GM21381 (cell line): ENCODE results near the gene PDE9A.

ENCODE experiments used
- ATAC-seq: cut with Tn5 transposase; IDR thresholded peaks from one replicate; pipeline ENCODE4 v1.9.1; 2021; ENCODE audit warnings: mild to moderate bottlenecking, moderate library complexity; ENCODE audit not compliant: unreplicated experiment

PDE9A gene

DNA sequence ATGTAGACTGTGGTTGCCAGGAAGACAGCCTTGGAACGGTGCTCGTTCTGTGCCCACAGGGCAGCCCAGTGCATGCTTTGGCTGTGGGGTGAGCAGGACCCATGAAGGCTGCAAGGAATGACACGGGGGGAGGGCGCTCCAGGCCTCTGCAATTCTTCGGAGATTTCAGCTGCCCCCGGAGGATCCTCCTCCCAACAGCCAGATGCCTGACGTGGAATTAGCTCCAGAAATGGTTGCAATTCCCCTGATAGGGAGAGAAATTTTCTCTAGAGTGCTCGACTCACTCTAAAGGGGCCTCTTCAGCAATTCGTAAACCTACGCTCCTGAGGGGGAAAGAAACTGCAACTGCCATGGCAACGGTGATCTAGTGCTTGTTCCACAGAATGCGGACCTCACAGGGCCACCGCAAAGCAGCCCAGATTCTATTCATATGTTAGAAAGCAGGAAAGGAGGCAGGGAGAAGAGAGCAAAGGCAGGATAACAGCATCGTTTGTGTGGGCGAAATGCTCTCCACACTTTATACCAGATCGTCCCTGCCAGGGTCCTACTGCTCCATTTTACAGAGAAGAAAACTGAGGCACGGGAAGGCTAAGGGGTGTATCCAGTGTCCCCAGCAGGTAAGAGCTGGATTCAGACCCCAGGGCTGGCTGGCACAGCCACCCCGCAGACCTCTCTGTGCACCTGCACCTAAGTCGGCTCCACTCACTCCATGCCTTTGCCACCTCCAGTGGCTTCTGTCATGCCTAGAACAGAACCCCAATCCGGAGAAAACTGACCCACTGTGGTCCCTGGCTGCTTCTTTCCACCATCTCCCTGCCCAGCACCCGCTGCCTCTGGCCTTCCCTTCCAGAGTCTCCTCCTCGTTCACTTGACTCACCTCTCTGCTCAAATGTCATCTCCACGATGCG is 11.9 kb upstream of the PDE9A start:
- ATAC-seq = no peak

DNA sequence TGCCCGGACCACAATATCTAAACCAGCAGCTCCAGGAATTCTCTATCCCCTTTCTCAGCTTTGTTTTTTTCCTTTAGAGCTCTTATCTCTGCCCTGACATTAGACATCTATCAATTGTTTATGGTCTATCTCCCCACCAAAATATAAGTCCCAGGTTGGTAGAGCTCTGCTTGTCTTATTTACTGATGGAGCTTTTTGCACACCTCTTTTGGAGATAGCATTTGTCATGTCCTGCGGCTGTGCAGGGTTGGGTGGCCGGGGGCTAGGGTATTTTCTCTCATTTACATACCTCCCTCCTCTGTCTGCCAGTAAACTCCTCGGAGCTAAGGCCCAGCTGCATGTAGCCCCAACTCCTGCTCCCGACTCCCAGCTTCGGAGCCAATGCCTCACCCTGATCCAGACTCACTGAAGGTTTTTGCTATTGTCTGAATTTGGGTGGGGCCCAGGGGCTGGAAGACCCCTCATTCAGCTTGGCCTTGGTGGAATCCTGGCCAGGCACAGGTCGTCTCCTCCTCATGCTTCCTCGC is 11.1 kb upstream of the PDE9A start:
- ATAC-seq = no peak

DNA sequence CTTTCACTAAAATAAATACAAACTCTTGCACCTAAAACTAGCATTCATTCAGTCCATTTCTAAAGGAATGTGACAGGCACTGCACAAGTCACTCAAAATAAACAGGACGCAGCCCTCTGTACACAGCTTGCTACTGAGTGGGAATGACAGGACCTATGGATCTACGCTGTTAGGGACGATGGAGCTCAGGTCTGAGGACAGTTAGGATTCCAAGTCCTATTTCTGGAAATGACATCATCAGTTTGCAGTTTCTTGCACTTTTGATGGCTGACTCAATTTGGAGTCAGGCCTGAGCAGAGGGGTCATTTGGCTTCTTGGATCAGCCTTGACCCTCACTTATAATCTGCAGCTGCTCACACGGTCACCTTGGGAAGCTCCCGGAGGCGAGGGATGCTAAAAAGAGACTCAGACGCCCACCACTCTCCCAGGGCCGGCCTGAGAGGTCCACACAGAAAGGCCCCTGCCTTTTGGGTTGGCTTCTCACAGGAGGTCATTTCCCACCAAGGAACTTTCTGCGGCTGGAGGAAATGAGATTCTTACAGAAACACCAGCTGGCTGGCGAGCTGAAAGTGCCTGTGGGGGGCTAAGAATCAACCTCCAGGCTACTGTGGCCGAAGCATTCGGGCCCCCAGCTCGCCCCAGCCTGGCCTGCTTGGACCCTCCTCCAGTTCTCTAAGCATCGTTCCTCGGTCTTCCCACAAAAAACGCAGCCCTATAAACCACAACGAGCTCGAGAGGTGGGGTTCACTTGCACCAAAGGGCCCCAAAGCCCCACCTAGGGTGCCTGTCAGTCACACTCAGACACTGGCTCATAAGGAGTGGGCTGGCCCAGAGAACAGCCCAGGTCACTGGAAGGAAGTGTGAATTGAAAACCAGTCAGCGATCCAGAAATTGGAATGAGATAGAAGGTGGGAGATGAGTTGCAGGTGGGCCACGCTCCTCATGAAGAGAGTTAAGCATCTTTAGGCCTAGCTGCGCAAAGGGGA is 8.9 kb upstream of the PDE9A start:
- ATAC-seq = no peak

DNA sequence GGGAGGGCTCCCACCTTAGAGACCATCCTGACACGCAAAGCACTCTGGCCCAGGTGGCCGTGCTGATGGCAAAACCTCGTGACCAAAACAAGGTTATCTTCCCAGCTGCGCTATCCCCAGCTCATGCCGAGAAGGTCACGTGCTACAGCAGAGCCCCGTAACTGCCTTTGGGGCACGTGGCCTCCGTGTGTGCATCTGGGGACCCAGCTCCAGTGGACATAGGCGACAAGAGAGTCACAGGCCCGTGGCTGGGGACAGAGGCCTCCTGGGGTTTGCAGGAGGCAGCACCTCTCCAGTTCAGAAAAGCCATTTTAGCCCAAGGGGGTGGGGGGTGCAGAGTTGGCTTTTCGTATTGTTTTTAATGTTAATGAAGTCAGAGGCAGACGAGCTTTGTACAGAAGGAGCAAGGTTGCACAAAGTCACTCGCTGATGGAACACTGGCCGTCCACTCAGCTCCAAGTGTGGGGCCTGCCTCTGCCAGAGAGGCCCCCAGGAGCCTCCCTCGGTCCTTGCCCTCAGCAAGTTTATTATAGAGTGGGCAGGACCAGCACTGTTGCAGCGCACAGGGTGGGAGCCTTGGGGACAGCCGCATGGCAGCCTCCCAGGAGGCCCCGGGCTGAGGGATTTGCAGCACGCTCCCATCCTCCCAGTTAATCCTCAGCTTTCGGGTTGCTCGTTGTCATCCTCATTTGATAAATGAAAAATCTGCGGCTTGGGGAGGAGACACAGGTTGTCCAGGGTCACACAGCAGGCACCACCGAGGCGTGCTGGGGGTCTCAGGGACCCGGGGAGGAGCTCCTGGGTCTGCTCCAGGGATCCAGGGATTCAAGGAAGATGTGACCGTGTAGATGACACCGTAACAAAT is 8.0 kb upstream of the PDE9A start:
- ATAC-seq = no peak

DNA sequence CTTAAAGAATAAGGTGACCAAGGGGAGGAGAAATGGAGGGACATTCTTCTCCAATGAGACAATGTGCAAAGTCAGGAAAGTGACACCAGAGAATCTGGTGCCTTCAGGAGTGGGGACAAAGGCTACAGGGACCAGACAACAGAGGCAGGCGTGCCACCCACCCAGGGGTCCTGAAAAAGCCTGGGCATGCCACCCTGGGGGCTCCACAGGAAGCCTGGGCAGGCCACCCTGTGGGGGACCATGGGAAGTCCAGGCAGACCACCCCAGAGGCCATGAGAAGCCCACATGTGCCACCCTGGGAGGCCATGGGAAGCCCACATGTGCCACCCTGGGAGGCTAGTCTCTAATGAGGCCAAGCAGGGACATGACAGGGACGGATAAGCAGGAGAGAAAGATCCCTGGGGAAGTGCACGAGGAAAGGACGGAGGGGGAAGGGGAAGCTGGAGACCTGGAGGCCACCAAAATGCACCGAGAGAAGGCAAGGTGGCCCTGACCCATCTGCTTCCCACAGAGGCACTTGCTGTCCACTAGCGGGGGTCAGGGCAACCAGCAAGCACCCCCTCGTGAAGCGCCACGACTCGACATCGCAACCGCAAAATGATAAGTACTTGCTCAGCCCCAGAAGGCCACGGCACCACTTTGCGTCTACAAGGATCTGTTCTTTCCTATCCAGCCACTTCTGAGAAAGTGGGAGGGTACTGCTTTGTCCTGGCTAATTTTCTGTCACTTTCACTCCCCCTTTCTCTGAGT is 7.2 kb upstream of the PDE9A start:
- no peak for ATAC-seq

DNA sequence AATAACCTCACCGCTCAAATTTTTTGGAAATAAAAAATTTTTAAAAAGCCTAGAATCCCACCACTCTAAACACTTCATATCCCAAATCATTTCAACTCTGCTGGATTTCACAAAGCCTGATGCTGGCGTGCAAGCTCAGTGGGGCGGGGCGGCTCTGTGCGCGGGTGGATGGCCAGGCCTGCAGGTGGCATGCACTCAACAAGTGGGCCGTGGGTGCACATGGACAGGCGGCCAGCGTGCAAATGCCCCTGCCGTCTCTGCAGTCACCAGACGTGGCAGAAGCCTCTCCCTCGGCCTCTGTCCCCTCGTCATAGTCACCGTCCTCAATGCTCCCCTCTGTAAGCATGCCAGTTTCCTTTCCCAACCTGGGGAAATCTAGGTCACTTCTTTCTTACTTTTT is 6.6 kb upstream of the PDE9A start:
- ATAC-seq = no peak

DNA sequence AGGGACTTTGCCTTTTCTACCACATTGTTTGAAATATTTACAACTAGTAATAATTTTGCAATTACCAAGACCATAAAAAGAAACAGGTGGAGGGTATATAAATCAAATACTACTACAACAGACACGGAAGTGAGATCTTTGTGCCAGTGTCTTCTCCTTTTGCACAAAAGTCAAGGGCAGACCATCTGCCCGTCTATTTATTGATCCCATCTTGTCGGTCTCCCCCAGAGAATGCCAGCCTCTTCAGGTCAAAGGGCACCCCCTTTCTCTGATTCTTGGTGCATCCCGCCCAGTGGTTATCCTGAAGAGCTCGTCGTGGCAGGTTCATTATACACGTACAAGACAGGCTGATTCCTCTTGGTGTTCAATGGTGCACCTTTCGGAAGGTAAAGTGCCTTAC is 4.8 kb upstream of the PDE9A start:
- ATAC-seq = no peak

DNA sequence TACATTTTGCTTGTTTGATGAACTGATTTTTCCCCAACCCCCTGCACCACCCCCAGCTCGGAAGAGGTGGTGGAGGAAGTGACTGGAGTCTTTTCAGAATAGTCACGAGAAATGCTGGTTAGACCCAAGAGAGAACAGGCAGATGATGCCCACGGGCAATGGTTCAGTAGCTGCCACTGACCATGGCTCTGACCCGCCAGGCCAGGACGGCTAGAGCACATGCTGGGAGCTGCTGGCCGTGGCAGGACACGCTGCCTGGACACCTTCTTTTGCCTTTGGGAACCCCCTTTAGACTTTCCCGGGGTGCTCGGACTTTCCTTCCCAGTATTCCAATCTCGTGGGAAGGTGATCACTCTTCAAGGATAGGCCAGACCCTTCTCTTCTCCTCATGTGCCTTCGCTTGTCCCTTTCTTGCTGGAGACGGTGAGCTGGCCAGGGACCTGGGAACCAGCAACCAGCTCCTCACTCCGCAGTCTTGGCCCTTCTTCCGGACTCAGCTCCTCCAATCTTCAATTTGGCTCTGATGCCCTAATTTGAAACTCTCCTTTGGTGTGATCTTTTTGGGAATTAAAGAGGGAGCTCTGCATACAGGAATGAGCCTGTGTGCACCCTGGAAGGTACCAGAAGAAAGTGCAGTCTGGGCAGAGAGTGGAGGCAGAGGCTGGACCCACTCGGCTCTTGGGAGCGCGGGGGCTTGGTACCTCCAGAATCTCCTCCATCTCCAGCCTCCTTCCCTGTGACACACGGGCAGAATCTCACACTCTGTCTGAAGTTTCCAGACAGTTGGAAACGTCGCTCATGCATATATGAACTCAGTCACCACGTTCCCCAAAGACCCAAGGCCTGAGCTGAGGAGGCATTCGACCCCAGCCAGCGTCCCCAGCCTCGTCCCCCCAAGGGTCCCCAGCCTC is 4.0 kb upstream of the PDE9A start:
- ATAC-seq = no peak

DNA sequence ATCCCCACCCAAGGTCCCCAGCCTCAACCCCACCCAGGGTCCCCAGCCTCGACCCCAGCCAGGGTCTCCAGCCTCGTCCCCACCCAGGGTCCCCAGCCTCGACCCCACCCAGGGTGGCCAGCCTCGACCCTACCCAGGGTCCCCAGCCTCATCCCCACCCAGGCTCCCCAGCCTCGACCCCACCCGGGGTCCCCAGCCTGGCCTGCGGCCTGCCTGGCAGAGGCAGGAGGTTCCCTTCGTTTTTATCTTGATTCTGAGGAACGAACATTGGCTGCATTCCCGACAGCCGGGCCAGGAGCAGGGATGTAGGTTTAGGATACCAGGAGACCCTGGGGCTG is 3.4 kb upstream of the PDE9A start:
- no peak for ATAC-seq

DNA sequence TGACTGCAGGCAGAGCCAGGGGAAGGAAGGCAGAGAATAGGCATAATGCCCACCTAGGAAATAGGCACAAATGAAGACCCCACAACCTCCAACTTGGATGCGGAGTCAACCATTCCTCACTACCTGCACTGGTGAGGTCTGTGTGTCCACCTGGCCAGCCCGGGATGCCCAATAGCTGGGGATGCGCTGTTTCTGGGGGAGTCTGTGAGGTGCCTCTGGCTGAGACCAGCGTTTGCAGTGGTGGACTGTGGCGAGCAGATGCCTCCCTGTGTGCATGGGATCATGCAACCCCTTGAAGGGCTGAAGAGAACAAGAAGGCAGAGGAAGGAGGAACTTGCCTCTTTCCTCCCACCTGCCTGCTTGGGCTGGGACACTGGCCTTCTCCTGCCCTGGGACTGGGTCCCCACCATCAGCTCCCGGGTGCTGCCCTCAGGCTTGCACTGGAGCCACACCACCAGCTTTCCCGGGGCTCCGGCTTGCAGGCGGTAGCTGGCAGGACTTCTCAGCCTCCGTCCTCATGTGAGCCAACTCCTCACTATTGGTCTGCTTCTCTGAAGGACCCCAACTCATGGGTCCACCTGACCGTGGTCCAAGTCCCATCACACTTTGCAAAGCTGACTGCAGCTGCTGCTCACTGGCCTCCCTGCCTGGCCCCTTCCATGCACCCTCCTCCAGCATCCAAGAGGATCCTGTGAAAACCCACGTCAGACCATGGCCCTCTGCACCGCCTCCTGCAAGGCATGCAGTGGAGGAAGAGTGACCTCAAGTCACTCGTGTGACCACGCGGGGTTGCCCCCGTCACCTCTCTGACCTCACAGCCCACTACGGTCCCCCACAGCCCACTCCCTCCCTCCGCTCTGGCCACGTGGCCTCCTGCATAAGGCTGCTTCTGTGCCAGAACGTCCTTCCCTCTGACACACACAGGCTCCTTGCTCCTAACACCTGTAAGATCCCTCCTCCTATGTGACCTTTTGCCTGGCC is 2.7 kb upstream of the PDE9A start:
- no peak for ATAC-seq

DNA sequence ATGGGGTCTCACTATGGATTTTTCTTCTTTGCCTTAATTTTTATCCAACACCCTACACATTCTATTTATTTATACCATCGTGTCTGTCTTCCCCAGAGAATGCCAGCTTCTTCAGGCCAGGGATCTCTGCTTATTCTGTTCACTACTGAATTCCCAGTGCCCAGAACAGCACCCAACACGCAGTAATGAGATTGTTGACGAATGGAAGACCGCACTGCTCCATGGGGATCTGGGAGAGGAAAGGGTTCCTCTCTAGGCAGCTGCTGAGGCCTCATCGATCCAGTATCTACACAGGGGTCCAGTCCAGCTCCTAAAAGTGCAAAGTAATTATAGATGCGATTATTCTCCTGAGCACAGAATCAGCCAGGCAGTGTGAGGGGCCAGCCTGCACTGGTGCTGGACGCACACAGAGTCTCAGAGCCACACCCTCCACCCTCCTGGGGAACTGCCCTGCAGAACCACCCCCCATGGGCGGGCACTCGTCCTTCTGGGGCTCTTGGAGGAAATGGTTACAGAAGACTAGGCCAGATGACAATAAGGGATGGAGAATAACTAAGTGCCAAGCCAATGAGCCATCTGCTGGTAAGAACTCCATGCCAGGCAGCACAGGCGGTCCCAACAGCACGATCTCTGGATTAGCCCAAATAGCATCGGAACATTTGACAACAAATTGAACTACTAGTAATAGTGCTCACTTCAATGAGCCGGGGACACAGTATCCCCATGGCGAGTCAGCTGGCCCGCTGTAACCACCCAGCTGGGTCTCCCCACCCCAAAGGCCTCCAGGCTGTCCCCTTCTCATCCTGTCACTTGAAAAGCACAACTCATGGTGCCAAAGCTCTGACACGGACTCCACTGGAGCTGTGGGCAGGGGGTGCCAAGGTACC is 1.7 kb upstream of the PDE9A start:
- ATAC-seq = no peak

DNA sequence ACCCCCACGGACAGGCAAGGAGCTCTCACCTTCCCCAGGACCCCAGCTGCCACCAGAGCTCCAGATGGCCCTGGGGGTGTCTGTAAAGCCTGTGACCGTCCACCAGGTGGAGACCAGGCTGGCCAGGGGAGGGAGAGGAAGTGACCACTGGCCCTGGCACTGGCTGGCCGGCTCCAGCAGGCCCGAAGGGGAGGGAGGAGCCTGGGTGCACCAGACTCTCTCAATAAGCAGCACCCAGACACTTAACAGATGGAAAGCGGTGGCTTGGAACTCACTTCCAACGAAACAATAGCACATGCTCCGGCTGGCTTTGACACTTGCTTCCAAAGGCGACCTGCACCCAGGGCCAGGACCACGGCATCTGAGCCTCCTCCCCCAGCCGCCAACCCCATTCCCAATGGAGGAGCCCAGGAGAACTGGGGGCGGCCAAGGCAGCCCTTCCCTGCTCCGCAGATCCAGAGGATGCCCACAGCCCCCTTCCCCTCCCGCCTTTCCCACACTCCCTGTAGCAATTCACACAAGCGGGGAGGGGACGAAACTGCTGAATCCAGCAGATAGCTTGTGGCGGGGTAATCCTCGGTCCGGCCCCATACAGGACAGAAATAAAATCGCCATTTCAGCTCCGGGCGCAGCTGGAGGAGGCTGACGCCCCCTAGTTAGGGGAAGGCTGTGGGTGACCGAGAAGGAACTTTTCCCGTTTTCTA is 742 bp upstream of the PDE9A start:
- ATAC-seq = no peak

DNA sequence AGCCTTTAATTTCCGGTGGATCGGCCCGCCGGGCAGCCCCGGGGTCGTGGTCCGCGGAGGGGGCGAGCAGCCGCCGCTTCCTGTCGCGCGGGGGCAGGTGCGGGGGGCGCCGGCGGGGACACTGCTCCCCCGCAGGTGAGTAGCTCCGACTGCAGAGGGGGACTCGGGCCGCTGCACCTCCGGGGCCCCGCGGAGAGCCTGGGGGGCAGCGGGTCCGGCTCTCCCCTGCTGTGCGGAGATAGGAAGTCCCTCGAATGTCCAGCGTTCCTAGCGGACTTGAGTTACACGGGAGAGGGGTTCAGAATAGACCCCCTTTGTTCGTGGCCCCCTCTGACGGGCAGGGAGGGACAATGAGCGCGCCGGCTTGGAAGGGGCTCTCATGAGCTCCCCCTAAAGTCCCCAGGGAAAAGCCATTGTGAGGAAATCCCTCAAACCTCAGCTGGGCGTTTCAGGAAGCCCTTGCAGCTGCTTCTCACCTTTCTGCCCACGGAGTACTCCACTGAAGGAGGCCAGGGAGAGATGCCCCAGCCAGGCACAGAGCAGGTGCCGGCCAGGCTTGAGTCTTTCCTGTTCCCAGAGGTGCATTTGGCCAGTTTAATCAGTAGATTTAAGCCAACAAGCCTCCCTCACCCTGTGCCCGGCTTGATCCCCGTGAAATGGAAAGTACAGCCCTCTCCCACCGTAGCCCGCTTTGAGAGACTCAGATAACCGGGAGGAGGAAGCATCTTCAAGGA is 925 bp downstream of the PDE9A start:
- ATAC-seq = no peak

DNA sequence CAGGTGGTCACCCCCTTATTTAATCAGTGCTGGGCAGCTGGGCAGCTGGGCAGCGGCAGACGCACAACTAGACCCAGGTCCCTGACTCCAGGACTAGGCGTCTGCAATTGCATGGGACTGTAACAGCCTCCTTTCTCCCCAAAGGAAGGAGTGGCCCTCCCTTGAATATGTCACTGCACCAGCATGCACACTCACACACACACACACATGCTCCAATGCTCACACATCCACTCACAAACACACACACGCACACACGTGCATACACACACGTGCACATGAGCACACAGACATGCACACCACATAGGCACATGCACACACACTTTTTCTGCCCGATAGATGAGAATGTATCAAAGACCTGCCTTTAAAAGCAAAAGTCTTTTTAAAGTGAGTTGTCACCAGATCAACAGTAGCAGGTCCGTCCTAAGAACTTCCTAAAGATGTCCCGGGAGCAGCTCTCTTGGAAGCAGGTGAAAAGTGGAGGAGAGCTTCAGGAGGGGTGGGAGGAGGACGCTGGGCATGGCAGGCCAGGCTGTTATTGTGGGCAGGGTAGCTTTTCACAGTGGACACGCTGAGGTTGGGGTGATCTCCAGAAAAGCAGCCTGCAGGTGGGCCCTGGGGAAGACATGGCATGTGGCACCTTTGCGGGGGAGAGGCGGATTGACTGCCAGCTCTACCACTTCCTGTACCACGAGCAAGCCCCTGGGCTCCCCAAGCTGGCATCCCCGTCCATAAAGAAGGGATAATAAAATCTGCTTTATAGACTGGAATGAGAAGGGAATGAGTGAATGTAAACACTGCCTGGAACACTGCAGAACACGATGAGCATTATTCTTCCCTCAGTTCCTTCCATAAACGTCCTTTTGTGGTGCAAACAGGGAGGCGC is 1.7 kb downstream of the PDE9A start:
- no peak for ATAC-seq
